NOMO-1 treated with DMSO at 0.1 percent for 48 hours (cell line): ENCODE data around the gene ZFYVE9.
A peak's percentile ranks its signal among the peaks of the same experiment; 100 is the strongest.

Experiments used
- DNase-seq: peaks from one replicate; lab custom pipeline; 2025; ENCODE audit not compliant: unreplicated experiment; lab: John Stamatoyannopoulos, UW

Gene ZFYVE9

DNA sequence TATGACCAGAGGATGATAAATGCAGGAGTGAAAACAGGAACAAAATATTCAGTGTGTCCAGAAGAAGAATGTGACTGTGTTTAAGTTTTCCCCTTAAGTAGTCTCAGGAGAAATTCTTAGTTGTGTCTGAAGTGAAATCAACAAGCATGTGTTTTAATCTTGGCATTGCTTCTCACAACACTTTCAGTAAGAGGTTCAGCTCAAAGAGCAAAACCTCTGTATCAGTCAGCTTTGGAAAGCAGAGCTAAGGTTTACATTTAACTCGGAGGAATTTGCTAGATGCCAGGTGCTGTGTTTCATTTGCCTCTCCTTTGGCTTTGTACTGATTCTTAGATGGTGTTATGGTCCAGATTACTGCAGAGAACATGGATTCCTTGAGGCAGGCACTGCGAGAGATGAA, 195.6 kb downstream of the ZFYVE9 start:
- no peak for DNase-seq

DNA sequence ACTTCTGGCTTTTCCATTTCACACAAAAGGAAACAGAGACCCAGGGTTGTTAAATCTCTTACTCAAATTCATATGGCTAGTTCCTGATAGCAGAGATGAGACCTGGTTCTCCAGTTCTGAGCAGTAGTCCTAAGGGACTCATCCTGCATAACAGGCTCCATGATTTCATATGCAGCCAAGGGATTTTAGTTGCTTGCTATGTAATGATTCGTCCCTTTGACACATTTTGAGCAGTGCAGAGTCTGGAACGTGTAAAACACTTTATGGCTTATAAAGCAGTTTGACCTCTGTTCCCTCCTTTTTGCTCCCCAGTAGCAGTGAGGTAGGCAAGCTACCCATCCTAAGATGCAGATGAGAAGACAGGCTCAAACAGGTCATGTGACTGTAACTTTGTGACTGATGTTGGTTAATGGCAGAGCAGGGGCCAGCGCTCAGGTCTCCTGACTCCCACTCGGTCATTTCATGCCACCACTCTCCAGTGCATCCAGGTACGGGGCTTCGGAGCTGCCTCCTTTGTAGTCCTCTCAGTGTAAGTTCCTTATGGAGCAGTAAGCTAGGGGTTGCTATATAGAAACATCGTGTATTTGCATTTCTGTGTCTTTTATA, 199.9 kb downstream of the ZFYVE9 start:
- no peak for DNase-seq

DNA sequence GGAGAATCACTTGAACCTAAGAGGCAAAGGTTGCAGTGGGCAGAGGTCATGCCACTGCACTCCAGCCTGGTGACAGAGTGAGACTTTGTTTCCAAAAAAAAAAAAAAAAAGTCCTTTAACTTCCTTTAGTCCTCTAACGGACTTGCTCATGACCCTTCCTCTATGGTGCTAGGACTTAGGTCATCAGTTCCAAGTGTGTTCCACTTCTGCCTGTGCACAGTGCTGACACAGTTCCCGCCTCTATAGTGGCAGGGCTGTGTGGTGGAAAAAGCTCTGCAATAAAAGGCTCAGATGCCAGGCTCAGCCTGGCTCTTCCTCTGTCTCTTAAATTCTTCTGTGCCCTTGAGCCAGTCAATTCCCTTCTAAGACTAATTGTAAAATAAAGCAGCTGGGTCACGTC, 202.1 kb downstream of the ZFYVE9 start:
- no peak for DNase-seq

DNA sequence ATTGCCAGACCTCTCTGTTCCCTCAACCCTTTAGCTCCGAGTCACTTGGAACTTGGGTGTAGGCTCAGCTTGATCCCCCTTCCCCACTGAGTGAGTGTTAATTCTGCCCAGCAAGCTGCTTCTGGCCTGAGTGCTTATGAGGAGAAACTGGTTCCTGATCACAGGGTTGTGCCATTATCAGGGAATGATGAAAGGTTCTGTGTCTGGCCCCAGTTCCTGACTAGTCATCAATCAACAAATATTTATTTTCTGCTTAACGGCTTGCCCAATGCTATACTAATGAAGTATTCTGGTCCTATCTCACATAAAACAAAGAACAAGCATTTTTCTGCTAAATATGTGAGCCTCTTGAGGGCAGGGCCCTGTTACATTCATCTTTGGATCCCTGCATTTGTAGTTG, 203.4 kb downstream of the ZFYVE9 start:
- no peak for DNase-seq

DNA sequence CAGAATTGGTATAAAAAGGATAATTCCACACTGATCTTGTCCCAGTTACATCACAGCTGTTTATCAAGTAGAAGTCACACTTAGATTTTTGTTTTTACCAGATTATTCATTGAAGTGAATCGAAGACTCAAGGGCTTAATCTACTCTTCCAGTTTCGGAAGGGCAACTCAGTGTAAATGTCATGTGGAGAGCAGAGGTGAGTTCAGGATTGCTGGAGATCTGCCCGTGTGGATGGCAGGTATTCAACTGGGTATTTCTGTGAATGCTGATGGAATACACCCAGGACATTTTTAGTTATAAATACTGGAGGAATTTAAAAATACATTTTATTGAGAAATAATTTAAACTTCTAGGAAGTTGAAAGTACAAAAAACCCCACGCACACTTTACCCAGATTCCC, 204.8 kb downstream of the ZFYVE9 start:
- DNase-seq = no peak

DNA sequence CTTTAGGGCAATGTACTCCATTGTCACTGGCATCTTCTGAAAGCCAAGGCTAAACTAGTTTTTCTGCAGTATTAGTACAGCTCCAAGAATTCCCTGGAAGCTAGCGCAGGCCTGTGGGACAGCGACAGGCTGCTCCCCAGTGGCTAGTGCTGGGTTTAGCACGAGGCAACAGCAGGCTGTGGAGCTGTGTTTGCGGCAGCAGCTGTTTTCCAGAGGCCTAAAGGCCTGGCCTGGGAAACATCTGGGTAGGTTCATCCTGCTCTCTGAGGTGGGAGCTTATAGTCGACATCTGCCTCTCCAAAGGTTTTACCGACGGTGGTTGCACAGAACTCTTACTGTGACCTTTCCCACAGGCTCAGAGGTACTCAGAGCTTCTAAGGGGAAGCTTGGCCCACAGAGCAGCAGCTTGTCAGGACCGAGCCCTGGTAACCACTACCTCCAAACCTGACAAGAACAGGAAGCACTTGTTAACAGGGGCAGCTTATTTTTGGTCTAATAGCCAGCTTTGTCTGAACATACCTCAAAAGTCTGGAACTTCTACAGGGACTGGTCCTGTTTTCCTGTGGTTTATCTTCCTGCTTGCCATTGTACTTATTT, 206.9 kb downstream of the ZFYVE9 start:
- DNase-seq = no peak

DNA sequence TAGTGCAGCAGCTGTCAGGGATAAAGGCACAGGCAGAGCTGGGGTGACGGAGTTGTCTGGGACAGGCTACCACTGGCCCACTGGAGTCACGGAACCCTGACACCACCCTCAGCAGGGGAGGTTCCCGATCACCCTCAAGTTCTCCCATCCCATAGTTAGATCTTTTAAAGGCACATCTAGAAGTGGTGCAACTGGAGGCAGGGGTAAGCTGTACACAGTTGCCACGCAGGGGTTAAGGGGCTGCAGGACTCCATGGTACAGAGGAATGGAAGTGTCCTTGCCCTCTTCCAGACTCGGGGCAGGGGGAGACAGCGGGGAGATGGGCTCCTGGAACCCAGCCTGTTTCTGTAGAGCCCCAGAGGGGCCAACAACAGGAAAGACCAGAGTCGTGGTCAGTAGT, 210.8 kb downstream of the ZFYVE9 start:
- no peak for DNase-seq

DNA sequence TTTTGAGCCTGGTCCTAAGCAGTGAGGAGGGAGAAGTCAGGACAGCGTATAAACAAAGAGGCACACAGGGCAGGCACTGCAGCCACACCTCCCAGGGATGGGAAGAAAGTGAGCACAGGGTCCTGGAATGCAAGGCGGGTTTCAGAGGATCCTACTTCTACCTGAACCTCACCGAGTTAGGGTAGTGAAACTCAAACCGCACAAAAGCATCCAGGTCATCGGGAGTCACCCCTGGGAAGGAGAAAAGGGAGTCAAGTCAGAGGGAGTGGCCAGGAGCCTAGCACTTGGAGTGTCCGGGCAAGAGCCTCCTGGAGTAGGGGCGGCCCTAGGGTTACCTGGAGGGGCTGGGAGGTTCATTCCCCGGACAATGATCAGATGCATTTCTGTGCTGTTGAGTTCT, 213.5 kb downstream of the ZFYVE9 start:
- no peak for DNase-seq

DNA sequence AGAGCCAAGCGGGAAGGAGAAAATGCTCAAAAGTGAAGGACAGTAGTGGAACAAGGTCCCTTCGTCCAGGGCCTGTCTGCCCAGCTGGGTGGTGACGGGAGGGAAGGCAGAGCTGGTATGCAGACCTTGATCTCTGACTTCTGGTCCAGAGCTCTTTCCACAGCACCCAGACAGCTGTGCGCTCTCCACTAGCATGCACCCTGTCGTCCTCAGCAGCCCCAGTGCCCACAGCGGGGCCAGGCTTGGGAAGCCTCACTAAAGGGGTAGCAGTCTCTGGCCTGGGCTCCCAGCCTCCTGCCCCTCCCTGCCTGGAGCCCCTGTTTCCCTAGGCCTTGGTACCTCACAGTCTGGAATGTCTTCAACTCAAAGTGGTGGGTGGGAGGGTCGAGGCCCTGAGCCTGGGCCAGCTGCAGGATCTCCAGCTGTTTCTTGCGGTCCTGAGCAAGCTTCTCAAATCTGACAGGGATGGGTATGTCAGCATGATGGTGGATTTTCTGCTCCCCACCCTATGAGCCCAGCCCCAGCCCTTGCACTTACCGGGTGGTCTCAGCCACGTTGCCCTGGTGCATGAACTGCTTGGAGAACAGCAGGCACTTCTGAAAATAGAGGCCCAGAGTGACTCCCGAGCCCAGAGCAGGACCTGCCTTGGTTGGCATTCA, 214.1 kb downstream of the ZFYVE9 start:
- no peak for DNase-seq

DNA sequence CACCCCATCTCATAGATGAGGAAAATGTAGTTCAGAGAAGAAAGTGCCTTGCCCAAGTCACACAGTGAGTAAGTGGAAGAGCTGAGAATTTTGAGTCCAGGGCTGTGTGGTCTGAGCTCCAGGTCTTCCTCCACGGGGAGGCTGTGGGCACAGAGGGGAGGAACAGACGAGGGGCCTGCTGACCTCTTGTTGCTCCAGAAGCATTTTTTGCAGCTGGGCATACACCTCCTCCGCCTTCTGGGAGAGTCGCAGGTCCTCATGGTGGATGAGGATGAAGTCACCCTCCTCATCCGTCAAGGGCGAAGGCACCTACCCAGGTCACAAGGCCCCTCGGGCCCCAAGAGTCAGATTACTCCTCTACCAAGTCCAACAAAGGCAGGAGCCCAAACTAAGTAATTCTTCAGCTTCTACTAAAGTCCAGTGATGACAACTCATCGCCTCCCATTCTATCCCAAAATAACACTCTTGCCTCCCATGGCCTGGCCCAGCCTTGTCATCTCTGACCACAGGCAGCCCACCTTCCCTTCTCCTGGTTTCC, 215.0 kb downstream of the ZFYVE9 start:
- no peak for DNase-seq

DNA sequence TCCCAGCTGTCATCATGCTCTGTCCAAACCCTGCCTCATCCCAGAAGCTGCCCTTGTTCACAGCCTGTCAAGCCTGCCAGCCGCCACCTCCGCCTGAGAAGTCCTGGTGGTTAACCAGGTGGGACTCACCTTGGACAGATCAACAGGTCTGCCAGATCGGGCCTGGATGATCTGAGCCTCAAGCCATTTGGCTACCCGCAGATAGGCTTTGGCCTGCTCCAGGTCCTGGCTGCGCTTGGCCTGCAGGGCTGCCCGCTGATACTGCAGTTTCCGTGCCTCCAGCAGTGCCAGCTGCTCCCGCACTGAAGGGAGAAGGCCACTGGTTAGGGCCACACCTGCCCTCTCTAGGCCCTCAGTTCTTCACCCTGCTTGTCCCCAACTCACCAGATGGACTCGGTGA, 215.5 kb downstream of the ZFYVE9 start:
- no peak for DNase-seq

DNA sequence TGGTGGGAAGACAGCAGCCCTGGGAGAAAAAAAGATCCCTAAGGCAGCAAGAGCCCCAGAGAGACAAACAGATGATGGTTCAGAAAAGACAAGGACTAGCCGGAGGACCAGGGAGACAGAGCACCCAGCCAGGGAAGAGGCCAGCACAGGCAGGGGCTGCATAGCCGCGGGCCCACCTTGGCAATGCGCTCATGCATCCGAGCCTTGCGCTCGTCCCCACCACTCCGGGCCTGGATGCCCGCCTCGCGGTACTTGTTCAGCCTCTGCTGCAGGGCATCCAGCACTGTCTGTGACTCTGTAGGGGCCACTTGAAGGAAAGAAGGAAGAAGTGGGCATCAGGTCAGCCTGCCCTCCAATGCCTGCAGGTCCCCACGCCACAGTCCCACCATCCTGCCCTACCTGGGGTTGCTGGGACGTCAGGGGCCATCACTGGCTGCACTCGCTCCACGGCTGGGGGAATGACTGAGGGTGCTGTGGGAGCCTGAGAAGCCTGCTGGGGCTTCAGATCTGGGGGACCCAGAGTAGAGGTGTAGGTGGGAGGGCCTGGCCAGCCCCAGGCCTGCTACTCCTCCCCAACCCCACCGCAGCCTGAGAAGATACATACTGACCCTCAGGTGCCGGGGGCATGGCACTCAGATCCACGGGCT, 217.1 kb downstream of the ZFYVE9 start:
- no peak for DNase-seq

DNA sequence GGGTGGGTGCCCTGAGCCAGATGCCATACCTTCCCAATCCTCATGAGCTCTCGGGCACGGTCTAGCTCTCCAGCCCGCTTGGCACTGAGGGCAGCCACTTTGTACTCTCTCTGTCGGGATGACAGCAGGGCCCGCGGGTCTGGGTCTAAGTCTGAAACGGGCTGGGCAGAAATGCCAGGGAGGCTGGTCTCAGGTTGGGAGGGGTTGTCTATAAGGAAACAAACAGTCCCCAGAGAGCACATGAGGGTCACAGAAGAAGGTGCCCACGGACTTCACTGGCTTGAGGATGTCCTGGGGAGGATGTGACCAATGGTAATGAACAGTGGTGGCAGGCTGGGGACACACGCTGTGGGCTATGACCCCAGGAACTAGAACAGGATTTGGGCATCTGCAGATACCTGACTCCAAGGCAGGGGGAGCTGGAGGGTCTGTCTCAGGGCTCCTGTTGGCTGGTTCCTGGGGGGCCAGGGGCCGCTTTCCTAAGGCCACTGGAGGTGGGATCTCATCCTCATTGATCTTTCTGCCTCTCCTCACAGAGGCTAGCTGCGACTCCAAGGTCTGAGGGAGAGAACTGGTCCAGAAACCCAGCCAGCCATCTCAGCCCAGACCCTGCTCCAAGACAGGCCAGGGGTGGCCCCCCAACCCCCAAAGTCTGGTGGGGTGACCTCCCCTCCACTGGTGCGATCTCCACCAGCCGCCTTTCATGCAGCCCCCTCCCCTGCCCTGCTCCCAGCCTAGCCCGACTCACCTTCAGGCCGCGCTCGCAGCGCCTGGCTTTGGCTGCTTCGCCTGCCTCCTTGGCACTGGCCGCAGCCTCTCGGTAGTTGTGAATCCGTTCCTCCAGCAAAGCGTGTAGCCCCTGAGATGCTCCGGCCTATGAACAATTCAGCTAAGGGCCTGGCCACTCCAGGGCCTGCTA, 218.0 kb downstream of the ZFYVE9 start:
- no peak for DNase-seq

DNA sequence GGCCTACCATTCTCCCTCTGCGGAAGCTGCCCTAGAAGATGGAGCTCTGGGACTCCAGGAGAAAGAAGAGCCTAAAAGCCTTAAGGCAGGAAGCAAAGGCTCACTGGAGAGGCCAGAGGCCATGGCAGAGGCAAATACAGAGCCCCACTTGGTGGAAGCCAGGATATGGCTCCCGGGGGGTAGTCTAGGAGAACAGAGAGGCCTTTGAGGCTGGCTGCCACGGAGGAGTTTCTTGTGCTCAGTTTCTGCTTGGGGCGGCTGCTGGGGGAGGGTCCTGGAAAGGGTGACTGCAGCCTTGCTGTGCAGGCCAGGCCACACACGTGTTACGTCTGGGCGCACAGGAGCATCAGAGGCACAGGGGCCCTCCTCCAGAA, 218.7 kb downstream of the ZFYVE9 start:
- no peak for DNase-seq

DNA sequence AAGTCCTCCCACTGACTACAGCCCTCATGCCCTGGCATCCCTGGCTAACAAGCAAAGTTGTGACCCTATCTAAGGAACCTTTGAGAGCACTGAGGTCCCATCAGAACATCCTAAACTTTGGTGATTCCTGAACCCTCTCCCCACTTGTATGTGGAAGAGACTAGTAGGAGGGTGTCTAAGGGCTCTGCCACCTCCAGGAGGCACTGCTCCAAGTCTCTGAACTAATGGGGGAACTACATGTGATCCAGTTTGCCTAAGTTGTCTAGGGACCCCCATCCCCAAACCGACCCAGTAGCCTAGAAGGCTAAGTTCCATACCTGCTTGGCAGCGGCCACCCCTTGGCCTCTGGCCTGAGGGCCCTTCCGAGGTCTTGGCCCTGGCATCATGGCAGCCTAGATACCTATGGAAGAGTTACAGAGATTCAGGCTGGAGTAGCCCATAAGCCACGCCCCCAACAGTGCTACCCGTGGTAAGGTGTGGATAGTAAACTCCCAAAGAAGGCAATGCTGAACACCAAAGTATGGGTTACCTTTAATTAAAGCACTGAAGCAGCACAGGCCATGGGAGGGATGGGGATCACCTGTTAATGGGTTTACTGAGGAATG, 222.4 kb downstream of the ZFYVE9 start:
- no peak for DNase-seq

DNA sequence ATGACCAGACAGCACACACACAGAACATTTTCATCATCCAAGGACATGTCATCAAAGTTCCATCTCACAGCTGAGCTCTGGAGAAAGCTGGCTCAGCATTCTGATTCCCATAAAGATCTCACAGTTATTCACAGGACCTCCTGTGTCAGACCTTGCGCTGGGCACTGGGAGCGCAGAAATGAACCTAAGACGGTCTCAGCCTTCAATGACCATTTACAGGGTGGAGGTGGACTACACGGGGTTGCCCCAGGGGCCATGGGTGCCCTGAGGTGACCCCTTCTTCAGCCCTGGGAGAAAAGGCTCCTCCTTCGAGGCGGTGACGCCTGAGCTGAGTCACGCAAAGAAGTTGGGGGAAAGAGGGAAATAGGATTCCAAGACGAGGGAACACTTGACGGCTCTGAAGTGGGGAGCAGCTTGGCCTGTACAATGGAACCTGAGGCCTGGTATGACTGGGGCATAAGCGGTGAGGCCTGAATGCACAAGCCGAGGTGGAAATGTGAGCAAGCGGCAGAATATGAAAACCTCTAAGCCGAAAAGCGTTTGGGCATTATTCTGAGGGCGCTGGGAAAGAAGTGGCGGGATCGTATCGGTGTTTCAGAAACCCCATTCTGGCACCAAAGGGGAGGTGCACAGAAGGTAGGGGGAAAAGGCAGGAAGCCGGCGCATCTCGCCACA, 223.3 kb downstream of the ZFYVE9 start:
- DNase-seq = peak; percentile 7

DNA sequence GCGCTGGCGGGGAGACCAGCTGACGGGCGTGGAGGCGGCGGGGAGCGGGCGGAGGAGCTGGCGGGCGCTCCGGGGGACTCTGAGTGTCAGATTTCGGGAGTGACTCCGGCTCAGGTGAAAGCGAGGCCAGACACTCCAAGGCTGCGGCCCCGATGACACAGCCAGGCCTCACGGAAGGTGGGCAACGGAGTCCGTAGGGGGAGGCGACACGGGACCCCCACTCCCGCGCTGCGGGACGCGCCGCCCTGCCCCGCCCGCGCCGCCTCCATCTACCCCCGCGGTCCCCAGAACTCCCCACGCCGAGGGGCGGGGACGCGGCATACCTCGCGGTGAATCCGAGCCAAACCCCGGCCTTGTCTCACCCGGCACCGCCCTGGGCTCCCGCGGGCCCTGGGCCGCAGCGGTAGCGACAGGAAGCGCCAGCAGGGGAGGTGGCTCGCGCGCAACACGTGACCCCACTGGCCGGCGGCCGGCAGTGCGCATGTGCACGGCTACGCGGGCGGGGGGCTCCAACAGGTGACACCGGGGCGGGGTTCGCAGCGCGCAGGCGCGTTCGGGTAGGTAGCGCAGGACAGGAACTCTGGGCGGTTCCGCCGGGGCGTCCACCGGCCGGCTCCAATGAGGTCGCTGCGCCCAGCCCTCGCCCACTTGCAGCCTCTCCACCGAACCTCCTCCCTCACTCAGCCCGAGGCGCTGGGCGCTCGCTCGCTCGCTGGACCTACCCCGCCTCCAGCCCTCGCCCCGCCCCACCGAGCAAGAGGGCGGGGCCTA, 224.0 kb downstream of the ZFYVE9 start, which contains the start of gene CC2D1B:
TSS of gene CC2D1B (minus strand) at position 460 of the 771 bp plus-strand sequence. CDS start 1,585 bp downstream, outside the sequence.
- DNase-seq = peak; percentile 98

DNA sequence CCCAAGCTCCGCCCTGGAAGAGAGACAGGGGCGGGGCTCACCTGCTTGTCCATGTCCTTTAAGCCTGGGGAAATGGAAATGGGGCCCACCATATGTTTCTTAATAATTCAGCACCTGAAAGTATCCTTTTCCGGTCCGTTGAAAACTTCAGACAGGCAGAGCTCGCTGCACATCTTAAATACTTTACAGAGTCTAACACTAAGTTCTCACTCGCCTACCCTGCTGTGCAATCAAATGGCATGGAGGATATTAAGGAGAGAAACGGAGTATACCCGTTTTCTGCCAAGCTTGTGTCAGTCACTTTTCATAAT, 224.6 kb downstream of the ZFYVE9 start:
- no peak for DNase-seq

DNA sequence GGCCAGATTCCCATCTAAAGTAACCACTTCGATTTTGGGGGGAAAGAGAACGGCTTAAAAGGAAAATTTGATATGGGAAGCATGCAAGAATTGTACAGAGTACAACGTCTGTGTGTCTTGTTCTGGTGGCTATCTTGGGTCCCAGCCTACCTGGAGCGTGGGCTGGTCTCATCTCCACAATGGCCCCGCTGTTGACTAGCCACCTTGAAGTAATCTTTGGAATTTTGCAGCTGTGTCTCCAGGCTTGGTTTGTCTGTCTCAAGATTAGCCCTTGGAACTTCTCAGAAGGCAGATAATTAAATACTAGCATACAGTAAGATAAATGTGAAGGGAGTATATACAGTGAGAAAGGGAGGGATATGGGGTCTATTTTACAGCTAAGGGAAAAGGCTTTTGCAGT, 225.4 kb downstream of the ZFYVE9 start:
- DNase-seq = no peak
